H9 (cell line): ENCODE results near the gene KTN1. TPM values are rescaled to one million over a fixed set of nuclear protein-coding genes. Genes with fewer than 3 reads are reported as not detected.
A peak's percentile ranks its signal among the peaks of the same experiment; 100 is the strongest.

ENCODE experiments used
- DNase-seq: peaks from one replicate; pipeline ENCODE4 v3.0.0-alpha.2; 2017
- H2AFZ ChIP-seq: one replicate; pipeline ENCODE4 v1.6.1; 2013; ENCODE audit warnings: mild to moderate bottlenecking, low read length, control low read depth, moderate library complexity
- H2AK5ac ChIP-seq: 2 replicates; pipeline ENCODE4 v1.6.1; 2013; ENCODE audit warnings: low read length, control low read depth, mixed read lengths; ENCODE audit not compliant: insufficient read length
- H2BK120ac ChIP-seq: one replicate; pipeline ENCODE4 v1.6.1; 2013; ENCODE audit warnings: low read depth, mild to moderate bottlenecking, low read length, control low read depth, inconsistent platforms; ENCODE audit not compliant: poor library complexity, severe bottlenecking
- H2BK12ac ChIP-seq: 2 replicates; pipeline ENCODE4 v1.6.1; 2013; ENCODE audit warnings: low read length, control low read depth, mixed read lengths, low read depth; ENCODE audit not compliant: insufficient read length
- H2BK15ac ChIP-seq: 2 replicates; pipeline ENCODE4 v1.6.1; 2013; ENCODE audit warnings: low read depth, low read length, control low read depth
- H2BK20ac ChIP-seq: one replicate; pipeline ENCODE4 v1.6.1; 2013; ENCODE audit warnings: low read depth, mild to moderate bottlenecking, low read length, control low read depth, inconsistent platforms; ENCODE audit not compliant: poor library complexity, severe bottlenecking
- H2BK5ac ChIP-seq: 2 replicates; pipeline ENCODE4 v1.6.1; 2013; ENCODE audit warnings: low read length, control low read depth, mixed read lengths; ENCODE audit not compliant: insufficient read length
- H3K14ac ChIP-seq: 2 replicates; pipeline ENCODE4 v1.6.1; 2013; ENCODE audit warnings: low read length, control low read depth; ENCODE audit not compliant: insufficient read depth
- H3K18ac ChIP-seq: 2 replicates; pipeline ENCODE4 v1.6.1; 2013; ENCODE audit warnings: low read depth, mild to moderate bottlenecking, mixed read lengths, low read length, control low read depth; ENCODE audit not compliant: insufficient read length
- H3K23ac ChIP-seq: 2 replicates; pipeline ENCODE4 v1.6.1; 2013; ENCODE audit warnings: low read length, control low read depth, mixed read lengths, low read depth; ENCODE audit not compliant: insufficient read length
- H3K23me2 ChIP-seq: 2 replicates; pipeline ENCODE4 v1.6.1; 2013; ENCODE audit warnings: low read depth, mild to moderate bottlenecking, mixed read lengths, low read length, control low read depth; ENCODE audit not compliant: insufficient read length, poor library complexity, severe bottlenecking
- H3K27ac ChIP-seq: 2 replicates; pipeline ENCODE4 v1.5.1; 2013; ENCODE audit warnings: low read length, control low read depth, mixed read lengths, low read depth; ENCODE audit not compliant: insufficient read length
- H3K27me3 ChIP-seq: 2 replicates; pipeline ENCODE4 v1.6.1; 2013; ENCODE audit warnings: low read length, control low read depth, inconsistent platforms; ENCODE audit not compliant: insufficient read depth
- H3K4ac ChIP-seq: 2 replicates; pipeline ENCODE4 v1.6.1; 2013; ENCODE audit warnings: low read depth, mild to moderate bottlenecking, control low read depth, inconsistent platforms, low read length, moderate library complexity
- H3K4me1 ChIP-seq: 2 replicates; pipeline ENCODE4 v1.6.1; 2013; ENCODE audit warnings: low read length, control low read depth, inconsistent platforms; ENCODE audit not compliant: insufficient read depth
- H3K4me2 ChIP-seq: 2 replicates; pipeline ENCODE4 v1.6.1; 2013; ENCODE audit warnings: low read length, control low read depth, mixed read lengths; ENCODE audit not compliant: insufficient read length, insufficient read depth
- H3K56ac ChIP-seq: 2 replicates; pipeline ENCODE4 v1.6.1; 2013; ENCODE audit warnings: low read depth, mild to moderate bottlenecking, mixed read lengths, low read length, control low read depth; ENCODE audit not compliant: insufficient read length
- H3K79me1 ChIP-seq: 2 replicates; pipeline ENCODE4 v1.6.1; 2013; ENCODE audit warnings: low read depth, mild to moderate bottlenecking, moderate library complexity, low read length, control low read depth, inconsistent platforms; ENCODE audit not compliant: insufficient read depth, poor library complexity, severe bottlenecking
- H3K79me2 ChIP-seq: 2 replicates; pipeline ENCODE4 v1.6.1; 2013; ENCODE audit warnings: low read length, control low read depth, inconsistent platforms; ENCODE audit not compliant: insufficient read depth
- H3K9ac ChIP-seq: 2 replicates; pipeline ENCODE4 v1.6.1; 2013; ENCODE audit warnings: low read length, control low read depth, mixed read lengths; ENCODE audit not compliant: insufficient read length; ENCODE audit errors: extremely low read depth
- H3K9me3 ChIP-seq: one replicate; pipeline ENCODE4 v1.6.1; 2013; ENCODE audit warnings: low read depth, low read length, inconsistent platforms; ENCODE audit not compliant: control insufficient read depth
- H3T11ph ChIP-seq: one replicate; pipeline ENCODE4 v1.6.1; 2013; ENCODE audit warnings: mild to moderate bottlenecking, low read length, control low read depth, inconsistent platforms
- H4K20me1 ChIP-seq: one replicate; pipeline ENCODE4 v1.6.1; 2013; ENCODE audit not compliant: control insufficient read depth, insufficient read length, insufficient read depth
- H4K5ac ChIP-seq: 2 replicates; pipeline ENCODE4 v1.6.1; 2013; ENCODE audit warnings: low read depth, mild to moderate bottlenecking, mixed read lengths, low read length, control low read depth; ENCODE audit not compliant: insufficient read length
- H4K8ac ChIP-seq: replicated peaks from 2 replicates; pipeline ENCODE4 v1.6.1; 2013; ENCODE audit warnings: low read length, control low read depth, mixed read lengths, low read depth; ENCODE audit not compliant: insufficient read length
- H4K91ac ChIP-seq: 2 replicates; pipeline ENCODE4 v1.6.1; 2013; ENCODE audit warnings: low read depth, mild to moderate bottlenecking, moderate library complexity, mixed read lengths, low read length, control low read depth; ENCODE audit not compliant: insufficient read length
- H3K27ac Mint-ChIP-seq, 3 experiments: 2 replicates in 2 of 3; 3 replicates in 1 of 3; pipeline ENCODE4 v1.8.0; 2020 to 2021; ENCODE audit warnings: mixed read lengths in 3 of 3, mild to moderate bottlenecking in 1 of 3, moderate library complexity in 1 of 3
- H3K27me3 Mint-ChIP-seq: 2 replicates; pipeline ENCODE4 v1.8.0; 2021; ENCODE audit warnings: low read depth, mild to moderate bottlenecking, moderate library complexity, mixed read lengths
- H3K36me3 Mint-ChIP-seq, 3 experiments: 2 replicates in 2 of 3; 3 replicates in 1 of 3; pipeline ENCODE4 v1.8.0; 2020 to 2021; ENCODE audit warnings: low read depth in 3 of 3, mixed read lengths in 3 of 3; ENCODE audit not compliant: insufficient read depth in 1 of 3
- H3K4me1 Mint-ChIP-seq, 2 experiments: 2 replicates each; pipeline ENCODE4 v1.8.0; 2020; ENCODE audit warnings: mixed read lengths in 2 of 2
- H3K4me3 Mint-ChIP-seq, 2 experiments: 2 replicates in 1 of 2; 3 replicates in 1 of 2; pipeline ENCODE4 v1.8.0; 2020 to 2021; ENCODE audit warnings: mild to moderate bottlenecking in 2 of 2, mixed read lengths in 2 of 2, moderate library complexity in 1 of 2
- H3K9me3 Mint-ChIP-seq, 2 experiments: 2 replicates in 1 of 2; 3 replicates in 1 of 2; pipeline ENCODE4 v1.8.0; 2020; ENCODE audit warnings: mild to moderate bottlenecking in 2 of 2, mixed read lengths in 2 of 2, moderate library complexity in 1 of 2
- CTCF ChIP-seq: fragments of 200-600 bp; sonication (generic); conservative IDR thresholded peaks from 3 replicates; pipeline ENCODE4 v1.8.0; 2021; ENCODE audit warnings: antibody characterized with exemption, mild to moderate bottlenecking
- WGBS: extraction: QIAGEN DNeasy Blood & Tissue Kit; methylation state at CpG from one replicate; pipeline ENCODE4 v1.1.7; 2013; ENCODE audit warnings: missing lambda C conversion rate, low lambda C conversion rate, mixed read lengths; ENCODE audit not compliant: insufficient read length; ENCODE audit errors: extremely low coverage; 5-methylcytosine and 5-hydroxymethylcytosine counted together
- total RNA-seq: library from RNA; stranded (reverse); gene quantifications from 2 replicates; pipeline ENCODE4 v1.2.1, GENCODE V29; 2021

The KTN1 gene
- total RNA-seq, 1 experiment from 2014 or later, result 128 TPM

DNA sequence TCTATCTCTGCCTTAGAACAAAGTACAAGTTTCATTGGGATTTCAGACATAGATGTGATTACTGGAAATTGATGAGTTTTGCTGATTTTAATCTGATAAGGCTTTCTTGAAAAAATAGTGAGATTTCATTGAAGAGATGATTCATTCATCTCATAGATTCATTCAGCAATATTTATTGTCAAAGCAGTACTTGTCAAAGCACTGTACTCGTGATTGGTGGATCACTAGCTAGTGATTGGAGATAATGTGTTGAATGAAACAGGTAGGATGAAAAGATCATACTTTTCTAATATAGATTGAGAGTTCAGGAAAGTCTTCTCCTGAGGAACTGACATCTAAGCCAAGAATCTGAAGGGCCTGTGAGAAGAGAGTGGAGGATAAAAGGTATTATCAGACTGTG lies 71.0 kb downstream of the KTN1 start:
- H3K18ac ChIP-seq, result no peak overlapping the region
- H2AK5ac ChIP-seq, result no peak overlapping the region
- no peak overlapping the region for H3K14ac ChIP-seq
- no peak overlapping the region for H2BK12ac ChIP-seq
- TF ChIP-seq CTCF, result no peak
- Mint-ChIP-seq H3K27ac (peak overlapping the region in 1 of 3 experiments; percentile 34; a peak in 1 of 7 replicates), H3K36me3 (peaks cover 19 to 69% (median 68%) of the 10 kb centered on the region in 3 experiments; a peak in 6 of 7 replicates), H3K9me3 (no peaks in the 10 kb centered on the region), H3K4me1 (no peaks in the 10 kb centered on the region), H3K27me3 (no peaks in the 10 kb centered on the region), H3K4me3 (no peak overlapping the region)
- H3K9me3 ChIP-seq, result no peaks in the 10 kb centered on the region
- H4K91ac ChIP-seq, result no peak overlapping the region
- no CpG with 5 or more reads among the region's 1 CpG for WGBS
- H3K4me2 ChIP-seq, result no peak overlapping the region
- H4K5ac ChIP-seq, result no peak overlapping the region
- H2BK20ac ChIP-seq, result no peak overlapping the region
- H3T11ph ChIP-seq, result no peak overlapping the region
- H4K20me1 ChIP-seq, result no peaks in the 10 kb centered on the region
- H3K27ac ChIP-seq, result no peak overlapping the region
- H3K4me1 ChIP-seq, result no peaks in the 10 kb centered on the region
- H3K79me1 ChIP-seq, result no peaks in the 10 kb centered on the region
- no peak overlapping the region for H2BK15ac ChIP-seq
- no peak overlapping the region for H3K4ac ChIP-seq
- DNase-seq, result no peak
- no peak overlapping the region for H2BK120ac ChIP-seq
- no peak overlapping the region for H4K8ac ChIP-seq
- H3K79me2 ChIP-seq, result no peaks in the 10 kb centered on the region
- no peak overlapping the region for H3K9ac ChIP-seq
- H2BK5ac ChIP-seq, result no peak overlapping the region
- H3K23ac ChIP-seq, result no peak overlapping the region
- H3K27me3 ChIP-seq, result no peaks in the 10 kb centered on the region
- H3K56ac ChIP-seq, result no peak overlapping the region
- H3K23me2 ChIP-seq, result no peaks in the 10 kb centered on the region
- no peak overlapping the region for H2AFZ ChIP-seq
